ENCODE measurements around the gene AS3MT. TPM values are rescaled to one million over a fixed set of nuclear protein-coding genes. Genes with fewer than 3 reads are reported as not detected.

Gene AS3MT
- 6.4 and 7.6 TPM in 2 replicates for total RNA-seq

GRCh38 chr10:102869258-102870198, at the start of gene AS3MT:
AS3MT (plus strand) TSS chr10:102869470; CDS start chr10:102869593, 123 bp downstream.

DNA sequence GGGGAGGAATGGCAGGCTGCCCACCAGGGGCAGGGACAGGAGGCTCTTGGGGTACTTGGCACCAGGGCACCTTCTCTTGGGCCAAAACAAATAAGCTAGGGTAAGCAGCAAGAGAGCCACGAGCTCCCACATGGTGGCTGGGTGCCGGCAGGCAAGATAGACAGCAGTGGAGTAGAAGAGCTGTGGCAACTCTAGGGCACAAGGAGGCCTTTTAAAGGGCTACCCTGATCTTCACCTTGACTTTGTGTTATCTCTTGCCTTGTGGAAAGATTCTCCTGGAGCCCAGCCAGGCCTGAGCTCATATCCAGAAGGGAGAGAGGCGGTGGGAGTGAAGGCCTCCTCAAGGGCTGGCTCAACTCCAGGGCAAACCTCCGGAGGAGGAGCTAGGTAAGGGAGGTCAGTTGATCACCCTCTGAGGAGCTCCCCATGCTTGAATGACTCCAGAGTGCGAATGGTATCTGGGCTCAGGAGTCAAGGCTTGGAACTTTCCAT, 32.0 kb upstream of the AS3MT start, which contains the start of gene CYP17A1:
TSS of gene CYP17A1 (minus strand) at position 184 of the 492 bp plus-strand sequence. CDS start at position 132, 52 bp downstream.

DNA sequence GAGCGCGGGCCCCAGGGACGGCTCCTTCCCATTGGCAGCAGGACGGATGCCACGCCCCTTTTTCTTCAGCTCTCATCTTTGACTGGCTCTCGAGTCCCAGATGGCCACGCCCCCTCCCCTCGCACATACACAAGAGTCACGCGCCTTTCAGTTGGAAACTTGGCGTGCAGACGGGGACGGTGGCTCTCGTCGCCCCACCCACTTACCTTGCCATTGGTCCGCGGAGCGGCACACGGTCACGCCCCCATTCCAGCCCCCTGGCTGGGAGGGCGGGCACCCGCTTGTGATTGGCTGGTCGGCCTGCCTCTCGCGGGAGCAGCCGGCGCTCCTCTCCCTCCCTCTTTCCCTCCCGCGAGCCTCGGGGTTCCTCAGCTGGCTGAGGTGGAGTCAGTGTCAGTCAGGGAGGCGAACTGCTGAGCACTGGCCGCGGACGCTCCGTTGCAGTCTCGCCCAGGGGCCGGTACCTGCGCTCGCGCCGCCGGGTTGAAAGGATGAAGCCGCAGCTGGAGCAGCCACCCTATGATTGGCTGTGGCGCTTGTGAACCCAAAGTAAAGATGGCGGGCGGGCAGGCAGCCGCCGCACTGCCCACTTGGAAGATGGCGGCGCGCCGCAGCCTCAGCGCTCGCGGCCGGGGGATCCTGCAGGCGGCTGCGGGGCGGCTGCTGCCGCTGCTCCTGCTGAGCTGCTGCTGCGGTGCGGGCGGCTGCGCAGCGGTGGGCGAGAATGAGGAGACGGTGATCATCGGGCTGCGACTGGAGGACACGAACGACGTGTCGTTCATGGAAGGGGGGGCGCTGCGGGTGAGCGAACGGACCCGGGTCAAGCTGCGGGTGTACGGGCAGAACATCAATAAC, 48.9 kb downstream of the AS3MT start, which contains the start of gene CNNM2:
TSS of gene CNNM2 (plus strand) at position 333 of the 855 bp plus-strand sequence. CDS start at position 520, 187 bp downstream.

Other genes starting within 250 kb of the AS3MT start
- 85.8 and 101 TPM in 2 replicates for gene TRIM8, start 225.0 kb upstream of the AS3MT start, total RNA-seq
- gene ARL3, start 155.1 kb upstream of the AS3MT start, total RNA-seq, result 6.1 and 10.6 TPM in 2 replicates
- gene SFXN2, start 154.8 kb upstream of the AS3MT start, total RNA-seq, result 2.6 and 5.4 TPM in 2 replicates
- gene WBP1L, start 125.5 kb upstream of the AS3MT start, total RNA-seq, result 54.1 and 73.6 TPM in 2 replicates
- not detected in 2 replicates for gene CYP17A1, start 32.1 kb upstream of the AS3MT start, total RNA-seq
- 18.5 and 21.7 TPM in 2 replicates for gene BORCS7, start 15.2 kb upstream of the AS3MT start, total RNA-seq
- gene CNNM2, start 48.8 kb downstream of the AS3MT start, total RNA-seq, result 8.3 and 12.7 TPM in 2 replicates